H9 (cell line): ENCODE results near the gene PTPRN2. TPM values are rescaled to one million over a fixed set of nuclear protein-coding genes. Genes with fewer than 3 reads are reported as not detected.

Experiments
- DNase-seq: peaks from one replicate; pipeline ENCODE4 v3.0.0-alpha.2; 2017
- H2AFZ ChIP-seq: one replicate; pipeline ENCODE4 v1.6.1; 2013; ENCODE audit warnings: mild to moderate bottlenecking, low read length, control low read depth, moderate library complexity
- H2AK5ac ChIP-seq: 2 replicates; pipeline ENCODE4 v1.6.1; 2013; ENCODE audit warnings: low read length, control low read depth, mixed read lengths; ENCODE audit not compliant: insufficient read length
- H2BK120ac ChIP-seq: one replicate; pipeline ENCODE4 v1.6.1; 2013; ENCODE audit warnings: low read depth, mild to moderate bottlenecking, low read length, control low read depth, inconsistent platforms; ENCODE audit not compliant: poor library complexity, severe bottlenecking
- H2BK12ac ChIP-seq: 2 replicates; pipeline ENCODE4 v1.6.1; 2013; ENCODE audit warnings: low read length, control low read depth, mixed read lengths, low read depth; ENCODE audit not compliant: insufficient read length
- H2BK15ac ChIP-seq: 2 replicates; pipeline ENCODE4 v1.6.1; 2013; ENCODE audit warnings: low read depth, low read length, control low read depth
- H2BK20ac ChIP-seq: one replicate; pipeline ENCODE4 v1.6.1; 2013; ENCODE audit warnings: low read depth, mild to moderate bottlenecking, low read length, control low read depth, inconsistent platforms; ENCODE audit not compliant: poor library complexity, severe bottlenecking
- H2BK5ac ChIP-seq: 2 replicates; pipeline ENCODE4 v1.6.1; 2013; ENCODE audit warnings: low read length, control low read depth, mixed read lengths; ENCODE audit not compliant: insufficient read length
- H3K14ac ChIP-seq: 2 replicates; pipeline ENCODE4 v1.6.1; 2013; ENCODE audit warnings: low read length, control low read depth; ENCODE audit not compliant: insufficient read depth
- H3K18ac ChIP-seq: 2 replicates; pipeline ENCODE4 v1.6.1; 2013; ENCODE audit warnings: low read depth, mild to moderate bottlenecking, mixed read lengths, low read length, control low read depth; ENCODE audit not compliant: insufficient read length
- H3K23ac ChIP-seq: 2 replicates; pipeline ENCODE4 v1.6.1; 2013; ENCODE audit warnings: low read length, control low read depth, mixed read lengths, low read depth; ENCODE audit not compliant: insufficient read length
- H3K23me2 ChIP-seq: 2 replicates; pipeline ENCODE4 v1.6.1; 2013; ENCODE audit warnings: low read depth, mild to moderate bottlenecking, mixed read lengths, low read length, control low read depth; ENCODE audit not compliant: insufficient read length, poor library complexity, severe bottlenecking
- H3K27ac ChIP-seq: 2 replicates; pipeline ENCODE4 v1.5.1; 2013; ENCODE audit warnings: low read length, control low read depth, mixed read lengths, low read depth; ENCODE audit not compliant: insufficient read length
- H3K27me3 ChIP-seq: 2 replicates; pipeline ENCODE4 v1.6.1; 2013; ENCODE audit warnings: low read length, control low read depth, inconsistent platforms; ENCODE audit not compliant: insufficient read depth
- H3K4ac ChIP-seq: 2 replicates; pipeline ENCODE4 v1.6.1; 2013; ENCODE audit warnings: low read depth, mild to moderate bottlenecking, control low read depth, inconsistent platforms, low read length, moderate library complexity
- H3K4me1 ChIP-seq: 2 replicates; pipeline ENCODE4 v1.6.1; 2013; ENCODE audit warnings: low read length, control low read depth, inconsistent platforms; ENCODE audit not compliant: insufficient read depth
- H3K4me2 ChIP-seq: 2 replicates; pipeline ENCODE4 v1.6.1; 2013; ENCODE audit warnings: low read length, control low read depth, mixed read lengths; ENCODE audit not compliant: insufficient read length, insufficient read depth
- H3K56ac ChIP-seq: 2 replicates; pipeline ENCODE4 v1.6.1; 2013; ENCODE audit warnings: low read depth, mild to moderate bottlenecking, mixed read lengths, low read length, control low read depth; ENCODE audit not compliant: insufficient read length
- H3K79me1 ChIP-seq: 2 replicates; pipeline ENCODE4 v1.6.1; 2013; ENCODE audit warnings: low read depth, mild to moderate bottlenecking, moderate library complexity, low read length, control low read depth, inconsistent platforms; ENCODE audit not compliant: insufficient read depth, poor library complexity, severe bottlenecking
- H3K79me2 ChIP-seq: 2 replicates; pipeline ENCODE4 v1.6.1; 2013; ENCODE audit warnings: low read length, control low read depth, inconsistent platforms; ENCODE audit not compliant: insufficient read depth
- H3K9ac ChIP-seq: 2 replicates; pipeline ENCODE4 v1.6.1; 2013; ENCODE audit warnings: low read length, control low read depth, mixed read lengths; ENCODE audit not compliant: insufficient read length; ENCODE audit errors: extremely low read depth
- H3K9me3 ChIP-seq: one replicate; pipeline ENCODE4 v1.6.1; 2013; ENCODE audit warnings: low read depth, low read length, inconsistent platforms; ENCODE audit not compliant: control insufficient read depth
- H3T11ph ChIP-seq: one replicate; pipeline ENCODE4 v1.6.1; 2013; ENCODE audit warnings: mild to moderate bottlenecking, low read length, control low read depth, inconsistent platforms
- H4K20me1 ChIP-seq: one replicate; pipeline ENCODE4 v1.6.1; 2013; ENCODE audit not compliant: control insufficient read depth, insufficient read length, insufficient read depth
- H4K5ac ChIP-seq: 2 replicates; pipeline ENCODE4 v1.6.1; 2013; ENCODE audit warnings: low read depth, mild to moderate bottlenecking, mixed read lengths, low read length, control low read depth; ENCODE audit not compliant: insufficient read length
- H4K8ac ChIP-seq: replicated peaks from 2 replicates; pipeline ENCODE4 v1.6.1; 2013; ENCODE audit warnings: low read length, control low read depth, mixed read lengths, low read depth; ENCODE audit not compliant: insufficient read length
- H4K91ac ChIP-seq: 2 replicates; pipeline ENCODE4 v1.6.1; 2013; ENCODE audit warnings: low read depth, mild to moderate bottlenecking, moderate library complexity, mixed read lengths, low read length, control low read depth; ENCODE audit not compliant: insufficient read length
- H3K27ac Mint-ChIP-seq, 3 experiments: 2 replicates in 2 of 3; 3 replicates in 1 of 3; pipeline ENCODE4 v1.8.0; 2020 to 2021; ENCODE audit warnings: mixed read lengths in 3 of 3, mild to moderate bottlenecking in 1 of 3, moderate library complexity in 1 of 3
- H3K27me3 Mint-ChIP-seq: 2 replicates; pipeline ENCODE4 v1.8.0; 2021; ENCODE audit warnings: low read depth, mild to moderate bottlenecking, moderate library complexity, mixed read lengths
- H3K36me3 Mint-ChIP-seq, 3 experiments: 2 replicates in 2 of 3; 3 replicates in 1 of 3; pipeline ENCODE4 v1.8.0; 2020 to 2021; ENCODE audit warnings: low read depth in 3 of 3, mixed read lengths in 3 of 3; ENCODE audit not compliant: insufficient read depth in 1 of 3
- H3K4me1 Mint-ChIP-seq, 2 experiments: 2 replicates each; pipeline ENCODE4 v1.8.0; 2020; ENCODE audit warnings: mixed read lengths in 2 of 2
- H3K4me3 Mint-ChIP-seq, 2 experiments: 2 replicates in 1 of 2; 3 replicates in 1 of 2; pipeline ENCODE4 v1.8.0; 2020 to 2021; ENCODE audit warnings: mild to moderate bottlenecking in 2 of 2, mixed read lengths in 2 of 2, moderate library complexity in 1 of 2
- H3K9me3 Mint-ChIP-seq, 2 experiments: 2 replicates in 1 of 2; 3 replicates in 1 of 2; pipeline ENCODE4 v1.8.0; 2020; ENCODE audit warnings: mild to moderate bottlenecking in 2 of 2, mixed read lengths in 2 of 2, moderate library complexity in 1 of 2
- CTCF ChIP-seq: fragments of 200-600 bp; sonication (generic); conservative IDR thresholded peaks from 3 replicates; pipeline ENCODE4 v1.8.0; 2021; ENCODE audit warnings: antibody characterized with exemption, mild to moderate bottlenecking
- WGBS: extraction: QIAGEN DNeasy Blood & Tissue Kit; methylation state at CpG from one replicate; pipeline ENCODE4 v1.1.7; 2013; ENCODE audit warnings: missing lambda C conversion rate, low lambda C conversion rate, mixed read lengths; ENCODE audit not compliant: insufficient read length; ENCODE audit errors: extremely low coverage; 5-methylcytosine and 5-hydroxymethylcytosine counted together
- total RNA-seq: library from RNA; stranded (reverse); gene quantifications from 2 replicates; pipeline ENCODE4 v1.2.1, GENCODE V29; 2021

PTPRN2 gene
- total RNA-seq, 1 experiment from 2014 or later = 5.2 TPM

GRCh38 chr7:158415316-158415715 lies 172.3 kb downstream of the PTPRN2 start:
- Histone ChIP-seq H2BK12ac (no peak overlapping the region), H3K4me2 (no peak overlapping the region), H2AFZ (no peak overlapping the region), H3K27ac (no peak overlapping the region), H4K20me1 (no peaks in the 10 kb centered on the region), H2BK20ac (no peak overlapping the region), H3K18ac (no peak overlapping the region), H2BK15ac (no peak overlapping the region), H4K8ac (no peak overlapping the region), H3K79me1 (no peaks in the 10 kb centered on the region), H3K14ac (no peak overlapping the region), H3K4ac (no peak overlapping the region), H3K56ac (no peak overlapping the region), H3T11ph (no peak overlapping the region), H3K79me2 (no peaks in the 10 kb centered on the region), H2AK5ac (no peak overlapping the region), H2BK120ac (no peak overlapping the region), H3K9me3 (peaks cover 20% of the 10 kb centered on the region), H2BK5ac (no peak overlapping the region), H3K23me2 (no peaks in the 10 kb centered on the region), H3K27me3 (no peaks in the 10 kb centered on the region), H3K4me1 (no peaks in the 10 kb centered on the region), H4K5ac (no peak overlapping the region), H3K23ac (no peak overlapping the region), H3K9ac (no peak overlapping the region), H4K91ac (no peak overlapping the region)
- Mint-ChIP-seq H3K36me3 (peaks cover 0 to 19% (median 2%) of the 10 kb centered on the region in 3 experiments; a peak in 5 of 7 replicates), H3K27ac (no peak overlapping the region), H3K9me3 (peaks cover 24 to 32% of the 10 kb centered on the region in 2 experiments), H3K4me1 (peaks cover 14% of the 10 kb centered on the region in 2 experiments), H3K27me3 (peaks cover 4% of the 10 kb centered on the region), H3K4me3 (no peak overlapping the region)
- DNase-seq = no peak
- no CpG with 5 or more reads among the region's 6 CpGs for WGBS
- no peak for TF ChIP-seq CTCF
